ENCODE data around the gene FIGNL1. TPM values are rescaled to one million over a fixed set of nuclear protein-coding genes. Genes with fewer than 3 reads are reported as not detected.

The FIGNL1 gene
- total RNA-seq, 1 experiment from 2014 or later = 27.8 TPM

- no peaks in the 10 kb centered on the region for H3K36me3 ChIP-seq (ENCODE audit: insufficient read depth, low read length)
- H3K9me2 ChIP-seq (replicated peaks; ENCODE audit: insufficient read depth, low read length) = no peaks in the 10 kb centered on the region
- no peaks in the 10 kb centered on the region for H3K9me3 ChIP-seq (ENCODE audit: low read length)
- H3K4me1 ChIP-seq (ENCODE audit: low read length) = no peaks in the 10 kb centered on the region
- no peak overlapping the region for H2AFZ ChIP-seq (ENCODE audit: low read length)
- H3K4me3 ChIP-seq (ENCODE audit: low read length) = no peak overlapping the region
- no peak overlapping the region for H3K9ac ChIP-seq (ENCODE audit: low read length)
- no peaks in the 10 kb centered on the region for H4K20me1 ChIP-seq (ENCODE audit: insufficient read depth, low read depth, low read length)
- H3K27me3 ChIP-seq (ENCODE audit: low read length) = no peaks in the 10 kb centered on the region
- no peak overlapping the region for H3K4me2 ChIP-seq (ENCODE audit: low read depth, low read length, poor library complexity, severe bottlenecking)
- DNase-seq = no peak
- no peaks in the 10 kb centered on the region for H3K79me2 ChIP-seq (ENCODE audit: low read length)
- no peak overlapping the region for H3K27ac ChIP-seq (ENCODE audit: low read length)
These were observed 41.8 kb upstream of the FIGNL1 start for GRCh38 chr7:50491943-50492342.

GRCh38 chr7:50491209-50491608 lies 41.1 kb upstream of the FIGNL1 start:
- Histone ChIP-seq H3K27me3 (ENCODE audit: low read length) (no peaks in the 10 kb centered on the region), H3K36me3 (ENCODE audit: insufficient read depth, low read length) (no peaks in the 10 kb centered on the region), H3K9ac (ENCODE audit: low read length) (no peak overlapping the region), H3K79me2 (ENCODE audit: low read length) (no peaks in the 10 kb centered on the region), H3K27ac (ENCODE audit: low read length) (no peak overlapping the region), H4K20me1 (ENCODE audit: insufficient read depth, low read depth, low read length) (no peaks in the 10 kb centered on the region), H3K4me1 (ENCODE audit: low read length) (no peaks in the 10 kb centered on the region), H2AFZ (ENCODE audit: low read length) (no peak overlapping the region), H3K9me3 (ENCODE audit: low read length) (no peaks in the 10 kb centered on the region), H3K4me2 (ENCODE audit: low read depth, low read length, poor library complexity, severe bottlenecking) (no peak overlapping the region), H3K4me3 (ENCODE audit: low read length) (no peak overlapping the region), H3K9me2 (replicated peaks; ENCODE audit: insufficient read depth, low read length) (no peaks in the 10 kb centered on the region)
- no peak for DNase-seq

DNA sequence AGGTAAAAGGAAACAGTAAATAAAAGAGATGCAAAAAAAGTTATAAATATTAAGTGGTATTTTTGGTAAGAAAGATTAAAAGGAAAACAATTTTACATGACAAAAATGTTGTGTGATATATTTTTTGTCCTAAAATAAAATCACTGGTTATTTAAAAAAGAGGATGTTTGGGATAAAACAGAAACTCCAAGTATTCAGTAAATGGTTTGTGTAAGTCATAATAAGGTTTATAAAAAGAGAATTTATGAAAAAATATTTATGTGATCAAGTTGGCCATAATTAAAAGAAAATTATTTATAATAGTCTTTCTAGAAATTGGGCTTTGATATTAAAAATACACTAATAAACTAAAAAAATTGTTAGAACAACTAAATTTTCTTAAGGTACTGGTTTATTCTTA lies 38.2 kb upstream of the FIGNL1 start:
- H2AFZ ChIP-seq (ENCODE audit: low read length) = no peak overlapping the region
- no peak overlapping the region for H3K27ac ChIP-seq (ENCODE audit: low read length)
- H3K9me2 ChIP-seq (replicated peaks; ENCODE audit: insufficient read depth, low read length) = no peaks in the 10 kb centered on the region
- no peaks in the 10 kb centered on the region for H3K27me3 ChIP-seq (ENCODE audit: low read length)
- H3K36me3 ChIP-seq (ENCODE audit: insufficient read depth, low read length) = no peaks in the 10 kb centered on the region
- no peaks in the 10 kb centered on the region for H3K9me3 ChIP-seq (ENCODE audit: low read length)
- no peaks in the 10 kb centered on the region for H4K20me1 ChIP-seq (ENCODE audit: insufficient read depth, low read depth, low read length)
- H3K4me2 ChIP-seq (ENCODE audit: low read depth, low read length, poor library complexity, severe bottlenecking) = no peak overlapping the region
- H3K79me2 ChIP-seq (ENCODE audit: low read length) = no peaks in the 10 kb centered on the region
- H3K9ac ChIP-seq (ENCODE audit: low read length) = no peak overlapping the region
- no peak overlapping the region for H3K4me3 ChIP-seq (ENCODE audit: low read length)
- DNase-seq = no peak
- no peaks in the 10 kb centered on the region for H3K4me1 ChIP-seq (ENCODE audit: low read length)

GRCh38 chr7:50486512-50486911 lies 36.4 kb upstream of the FIGNL1 start:
- Histone ChIP-seq H3K4me3 (ENCODE audit: low read length) (no peak overlapping the region), H2AFZ (ENCODE audit: low read length) (no peak overlapping the region), H3K27ac (ENCODE audit: low read length) (no peak overlapping the region), H3K79me2 (ENCODE audit: low read length) (no peaks in the 10 kb centered on the region), H3K9ac (ENCODE audit: low read length) (no peak overlapping the region), H3K9me3 (ENCODE audit: low read length) (no peaks in the 10 kb centered on the region), H3K27me3 (ENCODE audit: low read length) (no peaks in the 10 kb centered on the region), H3K9me2 (replicated peaks; ENCODE audit: insufficient read depth, low read length) (no peaks in the 10 kb centered on the region), H4K20me1 (ENCODE audit: insufficient read depth, low read depth, low read length) (no peaks in the 10 kb centered on the region), H3K4me1 (ENCODE audit: low read length) (no peaks in the 10 kb centered on the region), H3K4me2 (ENCODE audit: low read depth, low read length, poor library complexity, severe bottlenecking) (no peak overlapping the region), H3K36me3 (ENCODE audit: insufficient read depth, low read length) (no peaks in the 10 kb centered on the region)
- no peak for DNase-seq

GRCh38 chr7:50481867-50482266 lies 31.7 kb upstream of the FIGNL1 start:
- H3K36me3 ChIP-seq (ENCODE audit: insufficient read depth, low read length) = no peaks in the 10 kb centered on the region
- no peak overlapping the region for H3K4me2 ChIP-seq (ENCODE audit: low read depth, low read length, poor library complexity, severe bottlenecking)
- H4K20me1 ChIP-seq (ENCODE audit: insufficient read depth, low read depth, low read length) = no peaks in the 10 kb centered on the region
- no peak overlapping the region for H3K4me3 ChIP-seq (ENCODE audit: low read length)
- H3K27ac ChIP-seq (ENCODE audit: low read length) = no peak overlapping the region
- H2AFZ ChIP-seq (ENCODE audit: low read length) = no peak overlapping the region
- H3K9ac ChIP-seq (ENCODE audit: low read length) = no peak overlapping the region
- no peak for DNase-seq
- H3K27me3 ChIP-seq (ENCODE audit: low read length) = no peaks in the 10 kb centered on the region
- no peaks in the 10 kb centered on the region for H3K4me1 ChIP-seq (ENCODE audit: low read length)
- H3K9me2 ChIP-seq (replicated peaks; ENCODE audit: insufficient read depth, low read length) = no peaks in the 10 kb centered on the region
- H3K79me2 ChIP-seq (ENCODE audit: low read length) = no peaks in the 10 kb centered on the region
- no peaks in the 10 kb centered on the region for H3K9me3 ChIP-seq (ENCODE audit: low read length)

DNA sequence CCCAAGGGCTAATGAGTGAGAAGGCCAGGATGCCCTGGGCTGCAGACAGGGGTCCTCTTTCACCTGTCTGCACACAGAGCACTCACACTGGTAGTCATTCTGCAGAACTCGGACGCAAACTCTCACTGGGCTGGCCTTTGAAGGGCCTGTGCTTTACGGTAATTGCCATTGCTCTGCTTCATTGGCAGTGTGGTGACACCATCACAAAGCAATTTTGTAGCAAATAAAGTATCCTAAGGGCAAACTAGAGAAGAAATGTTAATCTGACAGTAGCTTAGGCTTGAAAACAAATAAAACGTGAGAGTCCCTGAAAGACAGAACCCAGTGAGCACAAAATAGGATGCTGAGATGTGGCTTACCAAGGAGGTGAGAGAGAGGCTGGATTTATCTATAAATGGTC lies 30.6 kb upstream of the FIGNL1 start:
- no peak overlapping the region for H3K27ac ChIP-seq (ENCODE audit: low read length)
- H3K9me2 ChIP-seq (replicated peaks; ENCODE audit: insufficient read depth, low read length) = no peaks in the 10 kb centered on the region
- H3K9ac ChIP-seq (ENCODE audit: low read length) = no peak overlapping the region
- H3K4me2 ChIP-seq (ENCODE audit: low read depth, low read length, poor library complexity, severe bottlenecking) = no peak overlapping the region
- H3K36me3 ChIP-seq (ENCODE audit: insufficient read depth, low read length) = no peaks in the 10 kb centered on the region
- no peaks in the 10 kb centered on the region for H4K20me1 ChIP-seq (ENCODE audit: insufficient read depth, low read depth, low read length)
- H3K4me3 ChIP-seq (ENCODE audit: low read length) = no peak overlapping the region
- H2AFZ ChIP-seq (ENCODE audit: low read length) = no peak overlapping the region
- no peaks in the 10 kb centered on the region for H3K9me3 ChIP-seq (ENCODE audit: low read length)
- H3K4me1 ChIP-seq (ENCODE audit: low read length) = no peaks in the 10 kb centered on the region
- H3K27me3 ChIP-seq (ENCODE audit: low read length) = no peaks in the 10 kb centered on the region
- DNase-seq = no peak
- H3K79me2 ChIP-seq (ENCODE audit: low read length) = no peaks in the 10 kb centered on the region

DNA sequence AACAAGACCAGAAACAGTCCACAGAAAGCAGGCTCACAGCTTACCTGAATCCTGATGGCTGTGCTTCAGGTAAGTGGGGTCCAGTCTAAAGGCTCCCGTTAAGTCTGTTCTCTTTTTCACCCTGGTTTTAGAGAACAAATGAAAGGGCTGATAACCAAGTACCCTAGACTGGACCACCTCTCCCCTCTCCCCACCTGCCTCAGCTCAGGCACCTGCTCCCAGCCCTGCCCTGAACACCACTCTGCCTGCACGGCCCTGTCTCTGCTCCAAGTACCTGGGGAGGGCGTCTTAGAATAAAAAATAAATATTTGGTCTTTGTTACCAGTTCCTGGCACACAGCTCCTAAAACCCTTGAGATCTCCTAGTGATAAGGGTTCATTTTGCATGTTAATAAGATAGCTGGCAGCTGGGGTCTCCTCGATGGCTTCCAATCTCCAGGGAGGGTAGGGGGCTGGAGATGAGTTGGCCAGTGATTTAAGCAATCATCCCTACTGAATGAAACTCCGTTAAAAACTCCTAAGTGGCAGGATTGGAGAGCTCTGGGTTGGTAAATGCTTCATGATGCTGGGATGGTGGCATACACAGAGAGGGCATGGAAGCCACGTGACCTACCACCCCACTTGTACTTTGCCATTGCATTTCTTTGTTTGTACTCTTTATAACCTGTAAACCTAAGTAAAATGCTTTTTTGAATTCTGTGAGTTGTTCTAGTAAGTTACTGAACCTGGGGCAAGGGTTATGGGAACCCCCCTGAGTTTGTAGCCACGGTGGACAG lies 29.8 kb upstream of the FIGNL1 start:
- H3K79me2 ChIP-seq (ENCODE audit: low read length) = no peaks in the 10 kb centered on the region
- no peaks in the 10 kb centered on the region for H3K4me1 ChIP-seq (ENCODE audit: low read length)
- H3K4me2 ChIP-seq (ENCODE audit: low read depth, low read length, poor library complexity, severe bottlenecking) = no peak overlapping the region
- H3K27me3 ChIP-seq (ENCODE audit: low read length) = no peaks in the 10 kb centered on the region
- no peak for DNase-seq
- H3K27ac ChIP-seq (ENCODE audit: low read length) = no peak overlapping the region
- H3K9ac ChIP-seq (ENCODE audit: low read length) = no peak overlapping the region
- H4K20me1 ChIP-seq (ENCODE audit: insufficient read depth, low read depth, low read length) = no peaks in the 10 kb centered on the region
- no peak overlapping the region for H2AFZ ChIP-seq (ENCODE audit: low read length)
- no peak overlapping the region for H3K4me3 ChIP-seq (ENCODE audit: low read length)
- H3K9me3 ChIP-seq (ENCODE audit: low read length) = no peaks in the 10 kb centered on the region
- no peaks in the 10 kb centered on the region for H3K9me2 ChIP-seq (replicated peaks; ENCODE audit: insufficient read depth, low read length)
- H3K36me3 ChIP-seq (ENCODE audit: insufficient read depth, low read length) = no peaks in the 10 kb centered on the region

- Histone ChIP-seq H3K79me2 (ENCODE audit: low read length) (no peaks in the 10 kb centered on the region), H3K4me3 (ENCODE audit: low read length) (no peak overlapping the region), H3K4me2 (ENCODE audit: low read depth, low read length, poor library complexity, severe bottlenecking) (no peak overlapping the region), H3K9ac (ENCODE audit: low read length) (no peak overlapping the region), H3K36me3 (ENCODE audit: insufficient read depth, low read length) (no peaks in the 10 kb centered on the region), H4K20me1 (ENCODE audit: insufficient read depth, low read depth, low read length) (no peaks in the 10 kb centered on the region), H3K4me1 (ENCODE audit: low read length) (no peaks in the 10 kb centered on the region), H3K9me2 (replicated peaks; ENCODE audit: insufficient read depth, low read length) (no peaks in the 10 kb centered on the region), H2AFZ (ENCODE audit: low read length) (no peak overlapping the region), H3K27me3 (ENCODE audit: low read length) (no peaks in the 10 kb centered on the region), H3K9me3 (ENCODE audit: low read length) (no peaks in the 10 kb centered on the region), H3K27ac (ENCODE audit: low read length) (no peak overlapping the region)
- DNase-seq = no peak
These were observed 27.5 kb upstream of the FIGNL1 start for GRCh38 chr7:50477640-50478039.
